M059J (cell line): Measurements from ENCODE around the gene NLRP10. TPM values are rescaled to one million over a fixed set of nuclear protein-coding genes. Genes with fewer than 3 reads are reported as not detected.
"Not testable (repeated sequence)": the region's sequence is repeated elsewhere in the genome, so short reads cannot be mapped to it uniquely, and the experiment has no call there.

Source experiments
- DNase-seq: peaks from one replicate; pipeline ENCODE4 v3.0.0-alpha.2; 2012; ENCODE audit warnings: low read depth
- total RNA-seq: library from RNA; depleted of rRNA; stranded (reverse); fragments of >200 nt; shearing (Covaris generic); gene quantifications from 2 replicates; pipeline ENCODE4 v1.2.3, GENCODE V29; 2014; rRNA removed

The NLRP10 gene, protein sequence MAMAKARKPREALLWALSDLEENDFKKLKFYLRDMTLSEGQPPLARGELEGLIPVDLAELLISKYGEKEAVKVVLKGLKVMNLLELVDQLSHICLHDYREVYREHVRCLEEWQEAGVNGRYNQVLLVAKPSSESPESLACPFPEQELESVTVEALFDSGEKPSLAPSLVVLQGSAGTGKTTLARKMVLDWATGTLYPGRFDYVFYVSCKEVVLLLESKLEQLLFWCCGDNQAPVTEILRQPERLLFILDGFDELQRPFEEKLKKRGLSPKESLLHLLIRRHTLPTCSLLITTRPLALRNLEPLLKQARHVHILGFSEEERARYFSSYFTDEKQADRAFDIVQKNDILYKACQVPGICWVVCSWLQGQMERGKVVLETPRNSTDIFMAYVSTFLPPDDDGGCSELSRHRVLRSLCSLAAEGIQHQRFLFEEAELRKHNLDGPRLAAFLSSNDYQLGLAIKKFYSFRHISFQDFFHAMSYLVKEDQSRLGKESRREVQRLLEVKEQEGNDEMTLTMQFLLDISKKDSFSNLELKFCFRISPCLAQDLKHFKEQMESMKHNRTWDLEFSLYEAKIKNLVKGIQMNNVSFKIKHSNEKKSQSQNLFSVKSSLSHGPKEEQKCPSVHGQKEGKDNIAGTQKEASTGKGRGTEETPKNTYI
- 0.12 and 2.1 TPM in 2 replicates for total RNA-seq

DNA sequence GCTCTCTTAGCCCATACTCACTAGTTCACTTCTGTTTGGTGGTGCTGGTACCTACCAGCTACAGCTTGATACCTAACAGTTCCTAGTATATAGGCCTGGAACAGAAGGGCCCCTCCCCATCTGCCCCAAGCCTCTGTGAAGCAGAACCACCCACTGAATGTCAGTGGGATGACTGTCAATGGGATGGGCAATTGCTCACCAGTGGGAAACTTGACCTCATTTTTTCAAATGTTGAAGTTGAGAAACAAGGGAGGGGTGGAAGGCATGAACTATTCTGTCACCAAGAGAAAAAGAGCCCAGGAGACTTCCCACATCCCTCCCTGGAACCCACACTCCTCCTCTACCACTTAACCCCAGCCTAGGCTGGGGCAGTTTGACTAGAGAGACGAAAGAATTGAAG, at the start of gene NLRP10:
Gene NLRP10 (minus strand): TSS at position 62 of the 400 bp plus-strand sequence. CDS start 1,952 bp downstream, outside the sequence.
- peak; percentile 70 for DNase-seq

DNA sequence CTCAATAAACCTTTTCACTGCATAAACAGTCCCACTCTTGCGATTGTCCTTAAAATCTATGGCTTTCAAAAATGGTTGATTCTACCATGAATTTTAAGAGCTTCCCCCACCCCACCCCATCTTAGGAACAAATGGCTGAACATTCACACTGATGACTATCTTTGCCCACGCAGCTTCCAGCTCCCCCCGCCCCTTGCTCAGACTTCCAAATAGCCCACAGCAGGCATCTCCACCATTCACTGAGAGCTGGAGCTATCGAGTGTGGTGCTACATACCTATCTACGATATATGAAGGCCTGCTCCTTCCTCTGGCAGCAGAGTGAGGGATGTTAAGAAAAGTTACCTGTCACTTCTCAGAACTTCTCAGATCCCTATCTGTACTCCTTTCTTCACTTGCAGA, 48.6 kb upstream of the NLRP10 start:
- DNase-seq: no peak

DNA sequence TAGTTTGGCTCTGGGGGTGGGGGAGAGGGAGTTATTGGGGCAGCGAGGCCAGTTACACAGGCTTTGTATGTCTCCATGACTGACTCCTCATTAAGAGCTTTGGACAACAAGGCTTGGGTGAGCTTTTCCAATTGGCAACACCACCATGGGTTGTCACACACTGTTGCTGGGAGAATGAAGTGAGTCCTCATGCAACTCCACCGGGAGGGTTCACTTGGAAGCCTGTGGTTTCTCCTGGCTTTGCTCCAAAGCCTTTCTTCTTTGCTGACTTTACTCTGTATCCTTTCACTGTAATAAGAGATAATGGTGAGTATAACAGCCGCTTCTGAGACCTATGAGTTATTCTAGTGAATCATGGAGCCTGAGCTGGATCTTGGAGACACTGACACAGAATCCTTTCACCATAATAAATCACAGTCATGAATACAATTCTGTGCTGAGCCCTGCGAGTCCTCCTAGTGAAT, 46.8 kb upstream of the NLRP10 start:
- peak; percentile 96 for DNase-seq

DNA sequence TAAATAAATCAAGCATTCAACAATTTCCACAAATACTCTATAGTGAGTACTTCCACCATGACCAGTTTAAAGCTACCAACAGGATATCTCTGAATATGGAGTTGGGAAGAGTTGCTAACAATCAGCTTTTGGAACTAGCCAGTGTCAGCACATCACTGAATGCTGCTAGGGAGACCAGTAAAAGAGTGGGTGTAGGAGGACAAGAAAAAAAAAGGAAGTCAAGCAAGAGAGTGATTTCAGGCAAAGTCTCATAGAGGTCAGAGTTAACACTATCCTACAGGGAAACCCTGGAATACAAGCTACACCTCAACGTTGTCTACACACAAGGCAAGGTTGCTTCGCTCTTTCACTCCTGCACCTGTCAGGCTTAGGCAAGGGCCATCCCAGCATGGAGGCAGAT, 46.1 kb upstream of the NLRP10 start:
- no peak for DNase-seq

DNA sequence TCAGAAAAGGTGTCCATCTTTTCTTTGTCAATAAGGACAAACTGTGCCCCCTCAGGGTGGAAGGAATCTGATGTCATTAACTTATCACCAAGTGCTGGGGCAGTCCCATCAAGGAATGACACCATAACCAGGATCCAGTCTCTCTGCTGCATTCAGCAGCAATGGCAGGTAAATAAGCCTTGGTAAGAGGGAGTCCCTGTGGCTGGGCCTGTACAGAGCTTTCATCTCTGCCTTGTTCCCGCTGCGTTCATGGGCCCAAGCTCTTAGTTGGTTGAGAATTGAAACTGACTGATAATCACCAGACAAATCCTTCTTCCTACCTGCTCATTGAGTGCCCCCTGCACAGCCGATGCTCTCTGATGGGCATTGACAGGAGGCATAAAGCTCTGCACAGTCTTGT, 44.6 kb upstream of the NLRP10 start:
- DNase-seq: no peak

DNA sequence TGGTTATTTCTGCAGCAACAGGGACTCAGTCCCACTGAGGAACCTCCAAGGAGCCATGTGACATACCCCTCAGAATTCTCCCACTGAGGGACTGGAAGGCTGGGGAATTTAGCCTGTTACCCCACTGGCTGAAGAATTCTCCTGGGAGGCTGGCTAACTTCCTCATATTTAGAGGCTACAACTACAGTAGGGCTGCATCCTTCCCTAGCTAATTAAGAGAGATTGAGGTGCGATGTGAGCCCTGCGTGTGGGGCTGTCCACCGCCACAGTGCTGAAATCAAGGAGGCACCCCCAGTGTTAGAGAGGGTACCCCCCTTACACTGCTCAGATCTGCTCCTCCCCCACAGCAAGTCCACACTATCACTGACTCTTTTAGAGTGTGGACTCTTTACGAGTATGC, 43.0 kb upstream of the NLRP10 start:
- no peak for DNase-seq

DNA sequence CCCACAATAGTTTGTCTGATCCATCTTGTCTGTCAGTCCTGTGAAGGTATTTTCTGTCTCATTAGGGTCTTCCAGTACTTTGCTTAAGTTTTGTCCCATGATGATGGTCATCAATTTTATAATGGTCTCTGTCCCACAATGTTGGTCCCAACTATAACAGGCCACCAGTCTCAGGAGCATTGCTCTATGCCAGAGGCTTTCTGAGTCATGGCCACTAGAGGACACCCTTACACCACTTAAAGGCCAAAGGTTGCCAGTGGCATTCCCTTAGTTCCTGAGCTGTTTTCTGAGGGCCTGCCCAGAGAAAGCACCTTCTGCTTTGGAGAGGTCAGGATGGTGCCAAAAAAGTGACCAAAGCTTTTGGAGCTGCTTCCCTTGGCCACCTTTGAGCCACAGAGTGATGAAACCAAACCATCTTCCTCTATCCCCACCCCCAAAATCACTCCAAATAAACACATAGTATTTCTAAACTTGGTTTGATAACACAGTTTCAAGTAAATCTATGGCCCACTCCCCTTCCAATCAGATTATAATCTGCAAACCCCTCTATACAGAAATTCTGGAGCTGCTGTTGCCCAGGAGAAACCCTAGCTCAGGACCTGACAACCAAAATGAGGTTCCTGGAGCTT, 41.2 kb upstream of the NLRP10 start:
- peak; percentile 74 for DNase-seq

DNA sequence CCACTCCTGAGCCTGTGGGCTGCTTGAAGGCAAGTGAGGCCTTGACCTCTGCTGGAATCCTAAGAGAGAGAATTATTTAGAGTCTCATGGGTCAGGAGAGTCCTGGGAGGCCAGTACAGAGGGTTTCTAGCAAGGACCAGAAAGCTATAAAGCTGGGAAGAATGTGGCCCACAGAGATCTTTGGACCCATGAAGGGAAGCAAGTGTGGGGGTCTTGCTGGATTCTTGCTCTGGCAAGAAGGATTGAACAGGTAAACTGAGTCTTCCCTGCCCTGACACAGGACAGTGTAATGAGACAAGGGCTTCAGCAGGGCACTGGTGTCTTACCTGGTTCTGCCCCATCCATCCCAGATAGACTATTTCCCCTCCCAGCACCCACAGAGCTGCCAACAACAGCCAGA, 40.3 kb upstream of the NLRP10 start:
- no peak for DNase-seq

DNA sequence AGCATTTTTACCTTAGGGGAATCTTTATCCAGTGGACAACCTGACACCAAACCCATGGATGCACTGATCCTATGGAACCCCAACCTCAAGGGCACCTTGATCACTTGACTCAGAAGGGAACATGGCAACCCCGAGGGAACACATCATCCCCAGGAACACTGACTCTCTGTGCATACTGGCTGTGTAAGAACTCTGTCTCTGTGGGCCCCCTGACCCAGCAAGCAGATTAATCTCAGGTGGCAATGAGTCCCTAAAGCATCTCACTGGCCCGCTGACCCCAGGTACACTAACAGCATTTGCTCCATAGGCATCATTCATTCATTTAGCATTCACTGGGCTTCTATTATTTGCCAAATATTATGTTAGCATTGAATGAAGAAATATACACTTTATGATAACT, 38.8 kb upstream of the NLRP10 start:
- no peak for DNase-seq

DNA sequence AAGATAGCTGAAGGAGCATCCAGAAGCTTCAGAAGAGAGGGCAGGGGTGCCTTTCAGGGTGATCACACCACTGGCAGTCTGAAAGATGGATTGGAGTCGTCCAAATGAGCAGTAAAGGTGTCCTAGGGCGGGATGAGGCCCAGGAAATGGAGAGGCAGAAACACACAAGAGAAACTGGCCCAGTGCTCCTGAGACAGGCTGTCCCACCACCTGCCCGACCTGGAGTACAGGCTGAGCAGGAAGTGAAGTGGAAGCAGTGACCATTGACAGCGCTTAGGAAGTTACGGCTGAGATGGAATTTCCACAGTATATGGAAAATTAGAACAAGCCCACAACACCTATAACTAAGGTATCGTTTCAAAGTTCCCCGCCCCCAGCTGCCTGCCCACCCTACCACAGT, 37.9 kb upstream of the NLRP10 start:
- DNase-seq: no peak

DNA sequence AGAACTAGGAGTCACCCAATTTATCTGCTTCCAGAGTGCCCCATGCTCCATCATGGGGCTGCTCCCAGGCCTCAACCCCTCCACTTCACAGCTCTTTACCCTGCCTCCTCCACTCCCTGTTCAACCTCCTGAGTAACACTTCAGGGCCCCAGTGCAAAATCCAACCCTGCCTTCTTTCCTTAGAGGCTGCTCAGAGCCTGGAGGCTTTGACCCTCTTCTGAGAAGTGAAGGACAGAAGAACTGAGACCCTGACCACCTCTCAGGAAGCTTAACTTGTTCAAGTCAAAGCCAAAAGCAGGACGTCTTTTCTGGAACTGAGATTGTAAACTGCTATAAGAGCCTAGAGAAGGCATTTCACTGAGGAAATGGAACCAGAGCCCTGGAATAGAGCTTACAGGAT, 37.4 kb upstream of the NLRP10 start:
- no peak for DNase-seq

DNA sequence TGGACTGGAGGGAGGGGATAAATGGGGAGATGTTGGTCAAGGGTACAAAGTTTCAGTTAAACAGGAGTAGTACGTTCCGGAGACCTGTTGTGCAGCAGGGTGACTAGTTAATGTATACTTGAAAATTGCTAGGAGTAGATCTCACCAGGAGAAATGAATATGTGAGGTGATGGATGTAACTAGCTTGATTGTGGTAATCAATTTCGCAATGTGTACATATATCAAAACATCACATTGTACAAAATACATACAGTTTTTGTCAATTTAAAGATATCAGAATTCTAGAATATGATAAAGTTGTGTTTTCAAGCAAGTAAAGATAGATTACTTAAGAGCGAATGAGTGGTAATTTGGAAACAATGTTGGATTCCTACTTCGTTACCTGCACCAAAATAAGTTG, 35.1 kb upstream of the NLRP10 start:
- no peak for DNase-seq

DNA sequence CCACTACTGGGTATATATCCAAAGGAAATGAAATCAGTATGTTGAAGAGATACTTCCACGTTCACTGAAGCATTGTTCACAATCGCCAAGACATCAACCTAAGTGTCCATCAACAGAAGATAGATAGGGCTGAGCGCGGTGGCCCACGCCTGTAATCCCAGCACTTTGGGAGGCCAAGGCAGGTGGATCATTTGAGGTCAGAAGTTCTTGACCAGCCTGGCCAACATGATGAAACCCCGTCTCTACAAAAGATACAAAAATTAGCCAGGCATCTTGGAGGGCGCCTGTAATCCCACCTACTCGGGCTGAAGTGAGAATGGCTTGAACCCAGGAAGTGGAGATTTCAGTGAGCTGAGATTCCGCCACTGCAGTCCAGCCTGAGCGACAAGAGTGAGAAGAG, 34.5 kb upstream of the NLRP10 start:
- DNase-seq: no peak

DNA sequence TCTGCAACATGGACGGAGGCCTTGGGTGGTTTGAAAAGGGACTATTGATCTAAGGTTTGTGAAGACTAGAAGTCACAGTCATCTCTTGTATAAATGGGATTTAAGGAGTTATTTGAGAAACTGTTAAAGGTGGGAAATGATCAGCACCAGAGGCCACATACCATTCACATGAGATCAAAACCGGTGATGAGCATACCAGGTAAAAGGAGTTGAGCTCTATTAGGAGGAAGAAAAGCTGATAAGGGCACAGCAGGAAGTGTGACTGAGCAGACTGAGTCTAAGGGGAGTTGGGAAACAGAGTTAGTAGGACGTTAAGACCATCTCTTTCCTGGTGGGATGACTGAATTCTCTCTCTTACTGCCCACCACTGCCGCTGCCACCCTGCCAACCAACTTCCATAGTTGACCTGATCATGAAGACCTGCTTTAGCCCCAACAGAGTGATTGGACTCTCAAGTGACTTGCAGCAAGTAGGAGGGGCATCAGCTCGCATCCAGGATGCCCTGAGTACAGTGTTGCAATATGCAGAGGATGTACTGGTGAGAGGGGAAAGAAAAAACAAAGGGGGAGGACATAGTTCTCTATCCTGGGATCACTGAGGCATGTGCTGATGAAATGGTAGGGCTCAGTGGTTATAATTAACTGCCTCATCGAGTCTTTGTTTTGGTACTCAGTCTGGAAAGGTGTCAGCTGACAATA, 29.5 kb upstream of the NLRP10 start:
- no peak for DNase-seq

DNA sequence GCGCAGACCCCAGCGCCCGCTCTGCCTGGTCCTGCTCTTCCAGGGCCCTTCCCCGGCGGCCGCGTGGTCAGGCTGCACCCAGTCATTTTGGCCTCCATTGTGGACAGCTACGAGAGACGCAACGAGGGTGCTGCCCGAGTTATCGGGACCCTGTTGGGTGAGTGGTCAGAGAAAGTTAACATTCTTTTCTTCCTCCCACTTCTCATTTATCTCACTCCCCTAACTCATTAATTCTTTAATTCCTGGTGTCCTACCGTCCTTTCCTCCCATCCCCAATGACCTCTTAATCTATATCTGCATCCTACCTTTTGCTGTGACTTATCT, 22.3 kb upstream of the NLRP10 start:
- DNase-seq: not testable (repeated sequence)

DNA sequence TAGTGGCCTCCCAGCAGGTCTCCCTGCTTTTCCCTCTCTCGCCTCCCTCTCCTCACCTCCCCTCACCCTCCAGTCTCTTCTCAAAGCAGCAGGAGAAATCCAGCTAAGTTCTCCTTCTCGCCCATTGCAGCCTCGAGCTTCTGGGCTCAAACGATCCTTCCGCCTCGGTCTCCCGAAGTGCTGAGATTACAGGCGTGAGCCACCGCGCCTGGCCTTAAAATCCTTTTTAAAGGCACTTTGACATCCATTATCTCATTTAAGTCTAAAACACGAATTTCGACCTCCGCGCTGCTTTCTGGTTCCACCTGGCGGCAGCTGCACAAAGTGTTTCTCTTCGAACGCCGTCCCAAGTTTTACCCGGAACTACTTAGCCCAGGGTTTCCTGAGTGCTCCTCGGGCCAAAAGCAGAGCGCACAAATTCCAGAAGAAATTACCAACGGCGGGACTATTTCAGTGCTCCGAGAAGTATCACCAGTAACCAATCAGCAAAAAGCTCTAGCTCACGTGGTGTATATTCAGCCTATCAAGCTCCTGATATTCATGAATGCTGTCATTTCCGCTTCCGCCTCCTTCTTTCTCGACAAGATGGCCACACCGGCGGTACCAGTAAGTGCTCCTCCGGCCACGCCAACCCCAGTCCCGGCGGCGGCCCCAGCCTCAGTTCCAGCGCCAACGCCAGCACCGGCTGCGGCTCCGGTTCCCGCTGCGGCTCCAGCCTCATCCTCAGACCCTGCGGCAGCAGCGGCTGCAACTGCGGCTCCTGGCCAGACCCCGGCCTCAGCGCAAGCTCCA, 21.7 kb upstream of the NLRP10 start, which contains the start of gene EIF3F:
Gene EIF3F (plus strand): TSS at position 570 of the 792 bp plus-strand sequence. CDS start 16 bp downstream, at position 586.
- DNase-seq: peak; percentile 99

DNA sequence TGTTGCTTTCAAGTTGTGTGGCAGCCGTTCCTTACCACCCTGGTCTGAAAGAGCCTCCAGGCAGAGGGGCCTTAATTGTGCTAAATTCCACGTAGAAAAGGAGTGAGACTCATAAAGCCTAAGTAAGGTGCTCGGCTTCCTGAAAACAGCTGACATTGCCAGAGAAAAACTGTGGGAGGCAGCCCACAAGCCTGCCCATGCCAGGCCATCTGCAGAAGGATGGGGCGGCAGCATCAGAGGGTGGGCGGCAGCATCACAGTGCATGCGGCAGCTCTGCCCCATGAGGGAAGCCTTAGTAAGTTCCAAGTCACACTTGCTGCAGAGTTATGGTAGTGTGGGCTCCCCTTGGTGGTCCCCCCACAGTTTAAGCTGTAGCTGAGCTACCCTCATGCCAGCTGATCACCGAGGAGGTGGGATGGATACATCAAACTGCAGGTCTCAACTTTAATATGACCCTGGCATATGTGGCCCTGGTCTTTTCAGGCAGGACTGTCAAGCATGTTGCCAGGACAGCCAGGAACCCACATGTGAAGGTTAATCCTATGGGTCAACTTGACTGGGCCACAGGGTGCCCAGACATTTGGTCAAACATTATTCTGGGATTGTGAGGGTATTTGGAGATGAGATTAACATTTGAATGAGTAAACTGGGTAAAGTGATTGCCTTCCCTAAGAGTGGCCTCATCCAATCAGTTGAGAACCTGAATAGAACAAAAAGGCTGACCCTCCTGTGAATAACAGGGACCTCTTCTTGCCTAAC, 18.8 kb upstream of the NLRP10 start:
- no peak for DNase-seq

DNA sequence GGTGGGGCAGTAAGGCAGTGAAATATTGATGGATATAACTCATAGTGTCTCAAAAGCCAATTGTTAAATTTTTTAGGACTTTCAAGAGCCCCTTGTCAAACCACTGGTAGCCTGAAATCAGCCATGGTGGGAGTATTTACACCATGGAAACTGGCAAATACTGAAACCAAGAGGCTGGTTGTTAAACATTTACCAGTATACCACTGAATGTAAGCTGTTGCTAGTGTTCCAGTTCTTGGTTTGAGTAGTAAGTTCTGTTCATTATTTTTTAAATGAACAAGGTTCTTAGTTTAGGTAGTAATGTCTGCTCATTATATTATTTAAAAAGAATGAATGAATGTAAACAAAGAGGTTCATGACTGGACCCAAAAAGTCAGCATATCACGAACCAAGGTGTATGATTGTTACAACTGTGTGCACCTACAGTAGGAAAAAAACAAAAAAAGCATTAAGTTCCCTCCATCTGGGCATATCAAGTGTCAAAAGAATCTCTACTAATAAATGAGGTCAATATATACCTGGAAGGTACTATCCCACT, 17.4 kb upstream of the NLRP10 start:
- no peak for DNase-seq

DNA sequence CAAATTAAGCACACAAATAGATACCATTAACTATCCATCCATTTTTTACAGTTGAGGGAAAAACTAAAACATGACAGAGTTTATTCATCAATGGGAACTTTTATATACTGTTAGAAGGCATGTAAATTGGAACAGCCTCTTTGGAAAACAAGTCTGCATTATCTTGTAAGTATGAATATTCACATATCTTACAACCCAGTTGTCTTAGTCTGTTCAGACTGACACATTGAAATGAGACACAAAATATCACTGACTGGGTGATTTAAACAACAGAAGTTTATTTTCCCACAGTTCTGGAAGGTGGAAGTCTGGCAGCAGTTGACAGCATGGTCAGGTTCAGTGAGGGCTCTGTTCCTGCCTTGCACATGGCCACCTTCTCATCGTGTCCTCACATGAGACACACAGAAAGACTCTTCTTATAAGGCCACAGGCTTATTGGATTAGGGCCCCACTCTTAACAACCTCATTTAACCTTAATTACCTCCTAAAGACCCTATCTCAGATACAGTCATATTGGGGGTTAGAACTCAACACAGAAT, 16.4 kb upstream of the NLRP10 start:
- no peak for DNase-seq
